Endodermal cell (in vitro differentiated cells): ENCODE measurements around the gene DNAJC3. TPM values are rescaled to one million over a fixed set of nuclear protein-coding genes. Genes with fewer than 3 reads are reported as not detected.

Experiments
- DNase-seq: peaks from one replicate; pipeline ENCODE4 v3.0.0-alpha.2; 2017
- H3K27ac ChIP-seq: 2 replicates; pipeline ENCODE4 v1.5.1; 2013; ENCODE audit warnings: mild to moderate bottlenecking, low read depth, low read length, moderate library complexity
- H3K27me3 ChIP-seq: 2 replicates; pipeline ENCODE4 v1.6.1; 2013; ENCODE audit warnings: mild to moderate bottlenecking, low read length, moderate library complexity; ENCODE audit not compliant: insufficient read depth, control insufficient read depth, poor library complexity, severe bottlenecking
- H3K36me3 ChIP-seq: 2 replicates; pipeline ENCODE4 v1.7.0; 2013; ENCODE audit warnings: mild to moderate bottlenecking, low read length, moderate library complexity; ENCODE audit not compliant: control insufficient read depth, insufficient read depth
- H3K4me1 ChIP-seq: one replicate; pipeline ENCODE4 v1.7.0; 2013; ENCODE audit warnings: low read length; ENCODE audit not compliant: control insufficient read depth, insufficient read depth
- H3K4me3 ChIP-seq: 2 replicates; pipeline ENCODE4 v1.5.1; 2013; ENCODE audit warnings: mild to moderate bottlenecking, low read length, moderate library complexity
- H3K9ac ChIP-seq: 2 replicates; pipeline ENCODE4 v1.6.1; 2013; ENCODE audit warnings: mild to moderate bottlenecking, low read length, moderate library complexity; ENCODE audit not compliant: poor library complexity, severe bottlenecking; ENCODE audit errors: extremely low read depth
- H3K9me3 ChIP-seq: 2 replicates; pipeline ENCODE4 v1.6.1; 2013; ENCODE audit warnings: mild to moderate bottlenecking, low read length, moderate library complexity; ENCODE audit not compliant: control insufficient read depth
- H3K27ac Mint-ChIP-seq: 2 replicates; pipeline ENCODE4 v1.8.0; 2020; ENCODE audit warnings: mixed read lengths
- H3K27me3 Mint-ChIP-seq: 2 replicates; pipeline ENCODE4 v1.8.0; 2021; ENCODE audit warnings: mild to moderate bottlenecking, mixed read lengths; ENCODE audit not compliant: insufficient read depth
- H3K36me3 Mint-ChIP-seq: 2 replicates; pipeline ENCODE4 v1.8.0; 2020; ENCODE audit warnings: low read depth, mixed read lengths
- H3K4me1 Mint-ChIP-seq: 2 replicates; pipeline ENCODE4 v1.8.0; 2020; ENCODE audit warnings: mixed read lengths
- H3K4me3 Mint-ChIP-seq: 2 replicates; pipeline ENCODE4 v1.8.0; 2020; ENCODE audit warnings: mild to moderate bottlenecking, moderate library complexity, mixed read lengths
- H3K9me3 Mint-ChIP-seq: 2 replicates; pipeline ENCODE4 v1.8.0; 2020; ENCODE audit warnings: mild to moderate bottlenecking, mixed read lengths
- CTCF ChIP-seq: fragments of 200-600 bp; sonication (generic); conservative IDR thresholded peaks from 2 replicates; pipeline ENCODE4 v1.5.0; 2021; ENCODE audit warnings: antibody characterized with exemption, mild to moderate bottlenecking
- WGBS, 2 experiments: methylation state at CpG; one replicate each; pipeline versions ENCODE4 v1.1.5 to v1.1.7; 2013; ENCODE audit warnings: missing lambda C conversion rate in 2 of 2, mixed read lengths in 1 of 2; ENCODE audit not compliant: insufficient coverage in 1 of 2, insufficient read length in 1 of 2; 5-methylcytosine and 5-hydroxymethylcytosine counted together
- total RNA-seq, 2 donors: library from RNA; stranded (reverse); fragmentation: NEBNext Ultra II Directional in 1 of 2; extraction: Animal tissue kit (Norgen Biotek cat#: 25700) in 1 of 2; gene quantifications; 2 replicates in 1 of 2; 3 replicates in 1 of 2; pipeline ENCODE4 v1.2.1, GENCODE V29; 2021

The DNAJC3 gene
- total RNA-seq, 2 donors from 2014 or later, result 20.6 to 31.5 TPM

DNA sequence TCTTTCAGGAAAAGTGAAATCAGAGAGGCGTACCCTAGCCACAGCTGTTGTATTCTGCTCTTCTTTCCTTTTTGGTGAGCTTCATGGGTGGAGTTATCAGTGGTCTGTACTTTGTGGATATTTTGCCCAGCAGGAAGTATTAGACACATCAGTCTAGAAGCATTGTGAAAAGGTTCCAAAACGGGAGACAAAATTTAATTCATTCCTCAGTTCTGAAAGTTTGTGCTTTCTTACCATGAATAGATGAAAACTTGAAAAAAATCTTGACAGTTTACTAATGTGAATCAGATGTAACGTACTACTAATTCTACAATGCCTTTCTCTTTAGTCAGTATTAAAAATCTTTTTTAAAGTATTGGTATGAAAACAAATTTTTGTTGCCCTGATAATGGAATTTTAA is 116.8 kb downstream of the DNAJC3 start:
- 100% methylated on average over 1 to 2 of the region's 3 CpGs for WGBS, 2 experiments
- Mint-ChIP-seq H3K9me3 (peaks cover 7% of the 10 kb centered on the region), H3K27me3 (no peaks in the 10 kb centered on the region), H3K36me3 (peaks cover 59% of the 10 kb centered on the region), H3K4me3 (no peak overlapping the region), H3K27ac (no peak overlapping the region), H3K4me1 (no peaks in the 10 kb centered on the region)
- Histone ChIP-seq H3K9me3 (peaks cover 8% of the 10 kb centered on the region), H3K4me3 (no peak overlapping the region), H3K27me3 (no peaks in the 10 kb centered on the region), H3K9ac (no peak overlapping the region), H3K36me3 (peaks cover 53% of the 10 kb centered on the region), H3K4me1 (no peaks in the 10 kb centered on the region), H3K27ac (no peak overlapping the region)
- no peak for TF ChIP-seq CTCF
- no peak for DNase-seq

GRCh38 chr13:95797016-95797415 is 120.1 kb downstream of the DNAJC3 start:
- Histone ChIP-seq H3K9ac (no peak overlapping the region), H3K27ac (no peak overlapping the region), H3K9me3 (no peaks in the 10 kb centered on the region), H3K4me3 (no peak overlapping the region), H3K27me3 (no peaks in the 10 kb centered on the region), H3K4me1 (peaks cover 4% of the 10 kb centered on the region), H3K36me3 (peaks cover 29% of the 10 kb centered on the region)
- no peak overlapping the region for H3K27ac Mint-ChIP-seq
- H3K27me3 Mint-ChIP-seq, result no peaks in the 10 kb centered on the region
- no peaks in the 10 kb centered on the region for H3K4me1 Mint-ChIP-seq
- WGBS, 2 experiments, result 94 to 100% methylated on average over 2 of the region's 2 CpGs
- DNase-seq, result no peak
- no peak overlapping the region for H3K4me3 Mint-ChIP-seq
- no peaks in the 10 kb centered on the region for H3K9me3 Mint-ChIP-seq
- H3K36me3 Mint-ChIP-seq, result peaks cover 32% of the 10 kb centered on the region
- no peak for TF ChIP-seq CTCF

- Histone ChIP-seq H3K36me3 (no peaks in the 10 kb centered on the region), H3K4me3 (no peak overlapping the region), H3K9me3 (peaks cover 6% of the 10 kb centered on the region), H3K9ac (no peak overlapping the region), H3K27ac (no peak overlapping the region), H3K27me3 (no peaks in the 10 kb centered on the region), H3K4me1 (peaks cover 5% of the 10 kb centered on the region)
- Mint-ChIP-seq H3K4me3 (no peak overlapping the region), H3K27ac (no peak overlapping the region), H3K36me3 (peaks cover 27% of the 10 kb centered on the region), H3K9me3 (peaks cover 16% of the 10 kb centered on the region), H3K27me3 (no peaks in the 10 kb centered on the region), H3K4me1 (no peaks in the 10 kb centered on the region)
- no peak for TF ChIP-seq CTCF
- WGBS, 2 experiments, result 91% methylated on average over 1 of the region's 1 CpG; no CpG with 5 or more reads in 1 of the 2 experiments
- DNase-seq, result no peak
These were observed 123.5 kb downstream of the DNAJC3 start for GRCh38 chr13:95800436-95800835.
